Peyer's patch (tissue), 4 donors: Measurements from ENCODE around the gene GIPR.

Experiments
- CTCF ChIP-seq, 6 experiments: fragments of 450-650 bp in 4 of 6; fragments of 200-600 bp in 2 of 6; sonication (generic) in 1 of 6; IDR thresholded peaks; one replicate each; pipeline ENCODE4 v1.5.1; 2017 to 2019; ENCODE audit warnings: antibody characterized with exemption in 6 of 6, mild to moderate bottlenecking in 3 of 6, moderate library complexity in 1 of 6
- POLR2A ChIP-seq, 2 donors: fragments of 450-650 bp; IDR thresholded peaks; one replicate each; pipeline ENCODE4 v1.5.1; 2017; ENCODE audit warnings: antibody characterized with exemption in 2 of 2, mild to moderate bottlenecking in 2 of 2, moderate library complexity in 2 of 2

GRCh38 chr19:45676851-45677263 is 8.8 kb downstream of the GIPR start:
- no peak for TF ChIP-seq CTCF (IDR thresholded peaks at IDR 0.05)
- no peak for TF ChIP-seq POLR2A (IDR thresholded peaks at IDR 0.05)
